ENCODE results near the gene NFKB2.

NFKB2 gene

GRCh38 chr10:102451105-102451969 is 55.8 kb downstream of the NFKB2 start, which contains the start of gene C10orf95:
C10orf95 (minus strand) TSS chr10:102451543; CDS start chr10:102451093, 450 bp downstream.
- DNase-seq (ENCODE audit: low read depth in 2 of 2): no peak
